Vagina (tissue), 2 donors: ENCODE measurements around the gene RMND1.

Experiments used
- POLR2A ChIP-seq, 2 donors: fragments of 450-650 bp; IDR thresholded peaks; one replicate each; pipeline ENCODE4 v1.6.1; 2017; ENCODE audit warnings: antibody characterized with exemption in 2 of 2, mild to moderate bottlenecking in 2 of 2, moderate library complexity in 2 of 2
- POLR2AphosphoS5 ChIP-seq, 2 donors: sonication (generic); formaldehyde crosslinking; IDR thresholded peaks; one replicate each; pipeline ENCODE4 v1.9.0; 2017; ENCODE audit warnings: antibody characterized with exemption in 2 of 2, mild to moderate bottlenecking in 2 of 2, low read depth in 1 of 2; ENCODE audit not compliant: insufficient read depth in 1 of 2
- TF ChIP-seq, protein P1 (sequence below), 3 experiments: fragments of 450-650 bp in 2 of 3; fragments of 200-600 bp in 1 of 3; sonication (generic) in 1 of 3; IDR thresholded peaks; one replicate each; pipeline ENCODE4 v1.5.1; 2017 to 2019; ENCODE audit warnings: antibody characterized with exemption in 3 of 3, mild to moderate bottlenecking in 2 of 3, moderate library complexity in 2 of 3

DNA sequence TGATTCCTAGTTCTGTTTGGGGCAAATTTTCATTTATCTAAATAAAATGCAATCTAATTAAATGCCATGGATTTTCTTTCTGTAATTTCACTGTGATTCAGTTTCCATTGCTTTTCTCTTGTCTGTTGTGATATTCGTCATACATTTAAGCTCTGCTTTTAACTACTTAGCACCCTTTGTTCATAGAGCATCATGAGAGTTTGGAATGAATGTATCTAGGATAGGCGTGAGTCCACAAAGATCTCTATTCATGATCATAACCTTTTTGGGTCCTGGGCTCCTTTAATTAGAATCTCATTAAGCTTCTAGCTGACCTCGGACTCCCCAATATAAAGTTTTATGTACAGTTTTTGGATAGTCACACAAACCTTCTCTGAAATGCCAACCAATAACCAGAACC lies 93.5 kb downstream of the RMND1 start:
- TF ChIP-seq POLR2A (IDR thresholded peaks at IDR 0.05) = no peak
- TF ChIP-seq, protein P1, sequence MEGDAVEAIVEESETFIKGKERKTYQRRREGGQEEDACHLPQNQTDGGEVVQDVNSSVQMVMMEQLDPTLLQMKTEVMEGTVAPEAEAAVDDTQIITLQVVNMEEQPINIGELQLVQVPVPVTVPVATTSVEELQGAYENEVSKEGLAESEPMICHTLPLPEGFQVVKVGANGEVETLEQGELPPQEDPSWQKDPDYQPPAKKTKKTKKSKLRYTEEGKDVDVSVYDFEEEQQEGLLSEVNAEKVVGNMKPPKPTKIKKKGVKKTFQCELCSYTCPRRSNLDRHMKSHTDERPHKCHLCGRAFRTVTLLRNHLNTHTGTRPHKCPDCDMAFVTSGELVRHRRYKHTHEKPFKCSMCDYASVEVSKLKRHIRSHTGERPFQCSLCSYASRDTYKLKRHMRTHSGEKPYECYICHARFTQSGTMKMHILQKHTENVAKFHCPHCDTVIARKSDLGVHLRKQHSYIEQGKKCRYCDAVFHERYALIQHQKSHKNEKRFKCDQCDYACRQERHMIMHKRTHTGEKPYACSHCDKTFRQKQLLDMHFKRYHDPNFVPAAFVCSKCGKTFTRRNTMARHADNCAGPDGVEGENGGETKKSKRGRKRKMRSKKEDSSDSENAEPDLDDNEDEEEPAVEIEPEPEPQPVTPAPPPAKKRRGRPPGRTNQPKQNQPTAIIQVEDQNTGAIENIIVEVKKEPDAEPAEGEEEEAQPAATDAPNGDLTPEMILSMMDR (IDR thresholded peaks at IDR 0.05) = no peak
- TF ChIP-seq POLR2AphosphoS5 (IDR thresholded peaks at IDR 0.05; ENCODE audit: insufficient read depth in 1 of 2, low read depth in 1 of 2) = no peak
